Mesenchymal stem cell (in vitro differentiated cells and primary cell): ENCODE data around the gene DDX59.
A peak's percentile ranks its signal among the peaks of the same experiment; 100 is the strongest.

Source experiments
- DNase-seq: peaks from one replicate; pipeline ENCODE4 v3.0.0-alpha.2; 2013
- H2AFZ ChIP-seq: one replicate; pipeline ENCODE4 v1.6.1; 2013; ENCODE audit warnings: low read depth, mild to moderate bottlenecking, control low read depth, inconsistent platforms, low read length, moderate library complexity
- H2AK5ac ChIP-seq: 2 replicates; pipeline ENCODE4 v1.6.1; 2013; ENCODE audit warnings: low read length, moderate library complexity, mild to moderate bottlenecking, inconsistent platforms; ENCODE audit not compliant: severe bottlenecking
- H2BK120ac ChIP-seq: one replicate; pipeline ENCODE4 v1.6.1; 2013; ENCODE audit warnings: low read depth, mild to moderate bottlenecking, inconsistent platforms, low read length, moderate library complexity
- H2BK12ac ChIP-seq, 2 experiments: one replicate each; pipeline ENCODE4 v1.6.1; 2013; ENCODE audit warnings: inconsistent platforms in 2 of 2, low read length in 2 of 2, mild to moderate bottlenecking in 2 of 2, moderate library complexity in 2 of 2, control low read depth in 1 of 2
- H2BK15ac ChIP-seq: one replicate; pipeline ENCODE4 v1.6.1; 2013; ENCODE audit warnings: mild to moderate bottlenecking, low read depth, inconsistent platforms; ENCODE audit not compliant: poor library complexity, severe bottlenecking
- H2BK5ac ChIP-seq: 2 replicates; pipeline ENCODE4 v1.6.1; 2013; ENCODE audit warnings: low read depth, mild to moderate bottlenecking, low read length, control low read depth, inconsistent platforms; ENCODE audit not compliant: poor library complexity, severe bottlenecking
- H3K14ac ChIP-seq, 2 experiments: one replicate each; pipeline ENCODE4 v1.6.1; 2013; ENCODE audit warnings: inconsistent platforms in 2 of 2, low read length in 2 of 2, control low read depth in 1 of 2, mild to moderate bottlenecking in 1 of 2, moderate library complexity in 1 of 2
- H3K18ac ChIP-seq, 2 experiments: one replicate each; pipeline ENCODE4 v1.6.1; 2013; ENCODE audit warnings: inconsistent platforms in 2 of 2, low read length in 2 of 2, control low read depth in 1 of 2, low read depth in 1 of 2, mild to moderate bottlenecking in 1 of 2
- H3K23ac ChIP-seq, 2 experiments: one replicate each; pipeline ENCODE4 v1.6.1; 2013; ENCODE audit warnings: inconsistent platforms in 2 of 2, low read length in 2 of 2, mild to moderate bottlenecking in 2 of 2, moderate library complexity in 2 of 2, control low read depth in 1 of 2
- H3K27ac ChIP-seq: 2 replicates; pipeline ENCODE4 v1.5.1; 2013; ENCODE audit warnings: mild to moderate bottlenecking, moderate library complexity, low read length, control low read depth, inconsistent platforms; ENCODE audit not compliant: poor library complexity, severe bottlenecking
- H3K27me3 ChIP-seq, 2 experiments: 2 replicates each; pipeline versions ENCODE4 v1.6.1 to v1.7.0; 2013; ENCODE audit warnings: low read length in 2 of 2, mild to moderate bottlenecking in 2 of 2, moderate library complexity in 2 of 2, control low read depth in 1 of 2, inconsistent platforms in 1 of 2; ENCODE audit not compliant: control insufficient read depth in 1 of 2, insufficient read depth in 1 of 2
- H3K36me3 ChIP-seq, 2 experiments: 2 replicates each; pipeline versions ENCODE4 v1.6.1 to v1.7.0; 2013; ENCODE audit warnings: low read length in 2 of 2, control low read depth in 1 of 2, inconsistent platforms in 1 of 2, low read depth in 1 of 2, mild to moderate bottlenecking in 1 of 2; ENCODE audit not compliant: insufficient read depth in 2 of 2, control insufficient read depth in 1 of 2
- H3K4ac ChIP-seq, 2 experiments: one replicate each; pipeline ENCODE4 v1.6.1; 2013; ENCODE audit warnings: inconsistent platforms in 2 of 2, low read length in 2 of 2, mild to moderate bottlenecking in 2 of 2, moderate library complexity in 2 of 2, control low read depth in 1 of 2, low read depth in 1 of 2
- H3K4me1 ChIP-seq: 2 replicates; pipeline ENCODE4 v1.6.1; 2013; ENCODE audit warnings: low read depth, low read length, control low read depth; ENCODE audit not compliant: control insufficient read depth, insufficient read depth
- H3K4me2 ChIP-seq: 2 replicates; pipeline ENCODE4 v1.6.1; 2013; ENCODE audit warnings: low read length, mild to moderate bottlenecking, inconsistent platforms; ENCODE audit not compliant: poor library complexity, severe bottlenecking
- H3K4me3 ChIP-seq, 2 experiments: 2 replicates each; pipeline versions ENCODE4 v1.5.1 to v1.7.0; 2013; ENCODE audit warnings: low read length in 2 of 2, mild to moderate bottlenecking in 2 of 2, control low read depth in 1 of 2, low read depth in 1 of 2; ENCODE audit not compliant: insufficient read depth in 1 of 2
- H3K79me1 ChIP-seq: replicated peaks from 2 replicates; pipeline ENCODE4 v1.6.1; 2013; ENCODE audit warnings: mild to moderate bottlenecking, control low read depth, low read length, inconsistent platforms; ENCODE audit not compliant: poor library complexity, severe bottlenecking
- H3K9ac ChIP-seq: 2 replicates; pipeline ENCODE4 v1.7.0; 2013; ENCODE audit warnings: mild to moderate bottlenecking, low read length, moderate library complexity
- H3K9me3 ChIP-seq: 2 replicates; pipeline ENCODE4 v1.7.0; 2013; ENCODE audit warnings: mild to moderate bottlenecking, low read length; ENCODE audit not compliant: control insufficient read depth
- H4K8ac ChIP-seq: one replicate; pipeline ENCODE4 v1.6.1; 2013; ENCODE audit warnings: inconsistent platforms, mild to moderate bottlenecking, low read length, moderate library complexity
- H4K91ac ChIP-seq: one replicate; pipeline ENCODE4 v1.6.1; 2013; ENCODE audit warnings: mild to moderate bottlenecking, low read length, inconsistent platforms
- WGBS: methylation state at CpG from one replicate; pipeline ENCODE4 v1.1.7; 2013; ENCODE audit warnings: mixed read lengths; 5-methylcytosine and 5-hydroxymethylcytosine counted together

DDX59 gene

GRCh38 chr1:200620273-200621131 is 49.2 kb downstream of the DDX59 start, which contains the start of gene KIF14:
Gene KIF14, minus strand, starts transcription at chr1:200620751. Its CDS starts 2,028 bp downstream, at chr1:200618723.
- H3K27me3 ChIP-seq: no peaks in the 10 kb centered on the region
- peak within 1 kb of the TSS in 1 of 2 experiments; percentile 29 for H3K14ac ChIP-seq
- H3K36me3 ChIP-seq: no peaks in the 10 kb centered on the region
- peak within 1 kb of the TSS; percentile 96 for H3K9ac ChIP-seq
- H3K23ac ChIP-seq: peak within 1 kb of the TSS in 1 of 2 experiments; percentile 50
- no peak within 1 kb of the TSS for H2BK5ac ChIP-seq
- H3K9me3 ChIP-seq: no peaks in the 10 kb centered on the region
- H3K4me1 ChIP-seq: peaks cover 1% of the 10 kb centered on the region
- H3K79me1 ChIP-seq: peaks cover 10% of the 10 kb centered on the region
- H3K18ac ChIP-seq: peak within 1 kb of the TSS; percentile 59 to 84
- no peak within 1 kb of the TSS for H4K91ac ChIP-seq
- H3K4me2 ChIP-seq: peak within 1 kb of the TSS; percentile 77
- peak within 1 kb of the TSS; percentile 82 to 91 for H3K4me3 ChIP-seq
- peak within 1 kb of the TSS; percentile 99 for H2AFZ ChIP-seq
- H3K4ac ChIP-seq: peak within 1 kb of the TSS in 1 of 2 experiments; percentile 67
- H2BK120ac ChIP-seq: no peak within 1 kb of the TSS
- peak within 1 kb of the TSS in 1 of 2 experiments; percentile 69 for H2BK12ac ChIP-seq
- peak within 1 kb of the TSS; percentile 37 for H4K8ac ChIP-seq
- under 1% methylated on average over 52 of the region's 59 CpGs for WGBS
- H3K27ac ChIP-seq: no peak within 1 kb of the TSS
- H2BK15ac ChIP-seq: peak within 1 kb of the TSS; percentile 48
- H2AK5ac ChIP-seq: no peak within 1 kb of the TSS
- DNase-seq: peak; percentile 93

DNA sequence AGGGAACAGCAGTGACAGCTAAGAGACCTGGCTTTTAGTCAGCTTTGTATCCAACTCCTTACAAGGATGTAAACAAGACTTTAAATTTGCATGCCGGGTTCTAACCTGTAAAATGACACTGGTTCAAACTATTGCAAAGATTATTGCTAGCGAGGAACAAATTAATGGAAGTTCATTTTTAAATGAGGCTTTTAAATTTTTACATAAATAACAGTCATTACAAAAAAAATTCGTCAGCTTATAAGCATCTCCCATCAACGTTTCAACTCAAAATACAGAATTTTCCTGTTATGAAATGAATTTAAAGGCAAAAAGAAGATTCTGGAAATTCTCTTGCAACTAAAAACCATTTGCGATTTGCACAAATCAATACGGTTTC is 49.8 kb downstream of the DDX59 start:
- Histone ChIP-seq H4K8ac (no peak overlapping the region), H2AK5ac (no peak overlapping the region), H3K36me3 (no peaks in the 10 kb centered on the region), H2BK5ac (no peak overlapping the region), H3K14ac (no peak overlapping the region), H3K4me2 (peak overlapping the region; percentile 77), H3K27me3 (no peaks in the 10 kb centered on the region), H3K4me3 (peak overlapping the region in 1 of 2 experiments; percentile 91), H3K9me3 (no peaks in the 10 kb centered on the region), H3K9ac (peak overlapping the region; percentile 96), H2BK15ac (no peak overlapping the region), H3K4ac (no peak overlapping the region), H3K27ac (no peak overlapping the region), H2BK12ac (no peak overlapping the region), H2AFZ (no peak overlapping the region), H4K91ac (no peak overlapping the region), H3K79me1 (peaks cover 11% of the 10 kb centered on the region), H3K18ac (no peak overlapping the region), H2BK120ac (no peak overlapping the region), H3K23ac (no peak overlapping the region), H3K4me1 (peaks cover 1% of the 10 kb centered on the region)
- DNase-seq: no peak
- 0% methylated on average over 2 of the region's 6 CpGs for WGBS

- no peaks in the 10 kb centered on the region for H3K36me3 ChIP-seq
- peak overlapping the region; percentile 33 for H3K9ac ChIP-seq
- H2AFZ ChIP-seq: no peak overlapping the region
- no peak overlapping the region for H3K14ac ChIP-seq
- H3K9me3 ChIP-seq: no peaks in the 10 kb centered on the region
- no peak overlapping the region for H4K91ac ChIP-seq
- H2AK5ac ChIP-seq: no peak overlapping the region
- H4K8ac ChIP-seq: no peak overlapping the region
- H3K4me3 ChIP-seq: peak overlapping the region in 1 of 2 experiments; percentile 58
- no peak overlapping the region for H3K18ac ChIP-seq
- H3K79me1 ChIP-seq: peaks cover 2% of the 10 kb centered on the region
- H2BK120ac ChIP-seq: no peak overlapping the region
- 68% methylated on average over 1 of the region's 2 CpGs for WGBS
- no peaks in the 10 kb centered on the region for H3K27me3 ChIP-seq
- no peak overlapping the region for H3K4ac ChIP-seq
- H2BK15ac ChIP-seq: no peak overlapping the region
- no peak for DNase-seq
- no peak overlapping the region for H3K4me2 ChIP-seq
- no peak overlapping the region for H3K27ac ChIP-seq
- H3K23ac ChIP-seq: no peak overlapping the region
- no peak overlapping the region for H2BK5ac ChIP-seq
- no peaks in the 10 kb centered on the region for H3K4me1 ChIP-seq
- no peak overlapping the region for H2BK12ac ChIP-seq
These were observed 58.9 kb downstream of the DDX59 start for GRCh38 chr1:200610846-200611245.

DNA sequence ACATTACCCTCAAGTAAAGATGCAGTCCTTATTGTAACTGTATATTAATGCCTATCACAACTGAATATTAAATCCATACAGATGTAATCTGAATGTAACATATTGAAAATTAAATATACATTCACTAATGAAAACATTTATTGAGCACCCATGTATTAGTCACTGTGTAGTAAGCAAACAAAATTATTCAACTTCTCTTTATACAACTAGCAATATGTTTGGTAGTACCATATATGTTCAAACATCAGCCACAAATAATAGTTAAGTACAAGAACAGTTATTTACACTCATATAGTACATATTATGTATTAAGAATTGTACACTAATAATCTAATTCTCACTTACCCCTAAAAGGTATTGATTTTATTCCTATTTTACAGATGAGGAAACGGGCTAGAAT is 67.1 kb downstream of the DDX59 start:
- no peak overlapping the region for H3K27ac ChIP-seq
- H2AK5ac ChIP-seq: no peak overlapping the region
- WGBS: 100% methylated on average over 1 of the region's 1 CpG
- no peak overlapping the region for H2BK12ac ChIP-seq
- H3K4ac ChIP-seq: no peak overlapping the region
- H4K91ac ChIP-seq: no peak overlapping the region
- no peak overlapping the region for H3K9ac ChIP-seq
- no peaks in the 10 kb centered on the region for H3K9me3 ChIP-seq
- H2BK120ac ChIP-seq: no peak overlapping the region
- no peak overlapping the region for H3K14ac ChIP-seq
- H3K36me3 ChIP-seq: peaks cover 0 to 12% of the 10 kb centered on the region in 2 experiments
- H3K4me3 ChIP-seq: no peak overlapping the region
- no peak overlapping the region for H2AFZ ChIP-seq
- H3K18ac ChIP-seq: no peak overlapping the region
- no peaks in the 10 kb centered on the region for H3K79me1 ChIP-seq
- H3K4me1 ChIP-seq: no peaks in the 10 kb centered on the region
- no peak overlapping the region for H3K23ac ChIP-seq
- no peak overlapping the region for H2BK15ac ChIP-seq
- no peak overlapping the region for H4K8ac ChIP-seq
- H3K4me2 ChIP-seq: no peak overlapping the region
- H3K27me3 ChIP-seq: no peaks in the 10 kb centered on the region
- no peak for DNase-seq
- no peak overlapping the region for H2BK5ac ChIP-seq
